Activated CD4-positive, alpha-beta T cell treated with anti-CD3 and anti-CD28 coated beads for 4 hours (primary cell): ENCODE data around the gene COG6.
A peak's percentile ranks its signal among the peaks of the same experiment; 100 is the strongest.

Experiments
- DNase-seq, 2 donors: peaks; one replicate each; pipeline ENCODE4 v3.0.0-alpha.2; 2020

Gene COG6

DNA sequence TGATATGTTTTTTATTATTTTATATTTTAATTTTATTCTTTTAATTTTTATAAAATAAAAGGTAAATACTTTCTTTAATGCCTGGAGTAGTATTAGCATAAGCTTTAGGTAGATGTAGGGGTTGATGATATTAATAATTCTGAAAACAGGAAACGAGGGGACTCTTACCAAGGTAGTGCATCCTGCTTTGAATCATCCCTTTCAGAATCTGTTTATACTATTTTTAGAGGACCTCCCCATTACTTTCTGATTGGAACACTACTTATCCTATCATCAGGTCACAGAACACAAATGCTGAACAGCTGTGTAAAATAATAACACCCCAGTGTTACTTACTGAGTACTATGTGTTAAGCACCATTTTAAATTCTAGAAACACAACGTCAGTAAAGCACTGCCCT, 27.3 kb downstream of the COG6 start:
- no peak for DNase-seq

- no peak for DNase-seq
Observed at GRCh38 chr13:39684531-39685137, 29.2 kb downstream of the COG6 start.

DNA sequence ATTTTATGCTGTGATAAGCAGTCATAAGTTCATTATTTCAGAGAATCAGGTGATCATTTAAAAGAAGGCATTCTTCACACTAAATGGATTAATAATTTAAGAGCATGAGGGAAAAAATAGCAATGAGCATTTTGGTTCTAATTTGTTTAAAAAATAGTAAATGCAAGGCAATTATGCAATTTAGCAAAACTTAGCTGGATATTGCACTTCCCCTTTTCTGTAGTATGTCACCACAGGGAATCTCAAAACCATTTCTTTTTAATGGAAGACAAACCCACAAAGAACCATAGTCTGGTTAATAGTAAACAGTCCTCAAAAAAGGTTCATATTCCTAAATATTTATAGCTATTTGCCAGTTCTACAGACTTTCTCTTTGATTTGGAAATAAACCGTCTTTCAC, 30.2 kb downstream of the COG6 start:
- no peak for DNase-seq

GRCh38 chr13:39688278-39688677, 32.8 kb downstream of the COG6 start:
- no peak for DNase-seq

GRCh38 chr13:39688699-39689405, 33.4 kb downstream of the COG6 start:
- DNase-seq, result no peak

DNA sequence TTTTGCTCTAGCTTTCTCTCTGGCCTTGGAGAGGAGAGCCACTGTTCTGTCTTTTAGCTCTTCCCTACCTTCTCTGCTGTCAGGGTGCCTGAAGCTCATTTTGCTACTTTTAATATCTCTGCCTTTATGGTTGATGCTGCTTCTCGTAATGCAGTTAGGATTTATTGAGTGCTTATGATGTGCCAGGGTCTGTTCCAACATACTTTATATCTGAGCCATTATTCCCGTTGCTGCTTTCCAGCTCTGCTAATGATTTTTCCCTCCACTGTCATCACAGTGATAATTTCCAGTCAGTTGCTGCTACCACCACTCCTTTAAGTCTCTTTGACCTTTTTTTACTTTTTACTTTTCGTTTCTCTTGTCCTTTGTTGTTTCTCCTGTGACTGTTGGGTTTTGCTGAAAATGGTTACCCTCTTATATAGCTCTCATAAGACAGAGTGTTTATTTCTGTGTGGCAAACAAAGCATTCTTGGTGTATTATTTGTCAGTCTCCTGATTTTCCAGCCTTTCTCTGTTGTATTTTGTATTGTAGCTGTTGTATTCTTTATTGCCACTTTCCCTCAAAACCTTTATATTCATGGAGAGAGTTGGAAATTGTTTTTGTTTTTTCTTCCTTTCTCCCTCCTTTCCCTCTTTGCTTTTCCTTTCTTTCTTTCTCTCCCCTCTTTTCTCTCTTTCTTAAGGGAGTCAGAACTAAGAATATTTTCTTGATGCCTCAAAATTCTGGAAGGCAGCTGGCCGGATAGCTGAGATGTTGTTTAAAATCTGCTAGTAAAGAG, 37.4 kb downstream of the COG6 start:
- no peak for DNase-seq

DNA sequence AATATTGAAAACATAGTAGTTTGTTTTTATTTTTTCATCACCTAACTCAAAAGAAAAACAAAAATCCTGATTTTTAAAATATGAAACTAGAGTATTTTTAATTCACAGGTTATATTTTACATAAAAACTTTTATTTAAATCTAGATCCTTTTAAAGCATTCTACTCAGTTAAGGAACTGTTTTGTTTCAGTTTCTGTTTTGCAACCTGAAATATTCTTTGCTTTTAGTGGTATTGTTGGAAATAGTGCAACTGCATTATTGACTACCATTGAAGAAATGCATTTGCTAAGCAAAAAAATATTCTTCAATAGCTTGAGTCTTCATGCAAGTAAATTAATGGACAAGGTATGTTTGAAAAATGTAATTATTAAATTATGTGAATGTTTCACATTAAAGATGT, 43.8 kb downstream of the COG6 start:
- no peak for DNase-seq

- DNase-seq, result no peak
Observed at GRCh38 chr13:39712626-39713025, 57.2 kb downstream of the COG6 start.

GRCh38 chr13:39729156-39729555, 73.7 kb downstream of the COG6 start:
- no peak for DNase-seq

- no peak for DNase-seq
Observed at GRCh38 chr13:39734952-39735351, 79.5 kb downstream of the COG6 start.

DNA sequence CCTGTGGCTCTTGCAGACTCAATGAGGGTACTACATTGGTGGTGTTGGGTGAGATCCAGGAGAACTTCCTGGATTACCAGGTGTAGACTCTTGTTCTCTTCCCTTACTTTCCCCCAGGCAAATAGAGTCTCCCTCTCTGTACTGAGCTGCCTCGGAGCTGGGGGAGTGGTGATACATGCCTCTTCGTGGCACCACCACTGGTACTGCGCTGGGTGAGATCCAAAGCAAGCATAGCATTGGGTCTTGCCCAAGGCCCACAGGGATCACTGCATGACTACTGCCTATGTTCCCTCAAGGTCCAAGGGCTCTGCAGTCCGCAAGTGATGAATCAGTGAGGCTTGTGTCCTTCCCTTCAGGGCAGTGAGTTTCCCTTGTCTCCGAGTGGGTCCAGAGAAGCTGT, 81.6 kb downstream of the COG6 start:
- no peak for DNase-seq

GRCh38 chr13:39740761-39741160, 85.3 kb downstream of the COG6 start:
- no peak for DNase-seq

GRCh38 chr13:39748961-39749360, 93.5 kb downstream of the COG6 start:
- DNase-seq, result no peak

DNA sequence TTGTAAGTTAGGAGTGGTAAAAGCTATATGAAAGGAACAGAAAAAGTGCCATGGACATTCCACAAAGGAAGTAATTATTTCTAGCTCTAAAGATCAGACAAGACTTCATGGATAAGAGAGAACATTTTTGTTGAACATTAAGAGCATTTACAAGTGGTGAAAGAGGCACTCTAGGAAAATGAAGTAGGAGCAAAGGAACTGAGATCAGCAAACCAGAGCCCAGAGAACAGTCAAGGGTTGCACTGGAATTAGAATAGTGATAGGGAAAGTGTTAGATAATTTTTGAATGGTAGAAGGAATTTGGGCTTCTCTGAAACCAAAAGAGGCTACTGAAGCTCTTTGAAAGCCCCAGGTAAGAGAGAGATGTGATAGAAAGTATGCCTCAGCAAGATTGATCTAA, 94.1 kb downstream of the COG6 start:
- DNase-seq, result no peak

GRCh38 chr13:39751805-39752204, 96.3 kb downstream of the COG6 start:
- DNase-seq, result no peak

GRCh38 chr13:39760521-39760920, 105.1 kb downstream of the COG6 start:
- no peak for DNase-seq

GRCh38 chr13:39765801-39766463, 110.5 kb downstream of the COG6 start:
- peak in 1 of 2 donors; percentile 16 for DNase-seq

DNA sequence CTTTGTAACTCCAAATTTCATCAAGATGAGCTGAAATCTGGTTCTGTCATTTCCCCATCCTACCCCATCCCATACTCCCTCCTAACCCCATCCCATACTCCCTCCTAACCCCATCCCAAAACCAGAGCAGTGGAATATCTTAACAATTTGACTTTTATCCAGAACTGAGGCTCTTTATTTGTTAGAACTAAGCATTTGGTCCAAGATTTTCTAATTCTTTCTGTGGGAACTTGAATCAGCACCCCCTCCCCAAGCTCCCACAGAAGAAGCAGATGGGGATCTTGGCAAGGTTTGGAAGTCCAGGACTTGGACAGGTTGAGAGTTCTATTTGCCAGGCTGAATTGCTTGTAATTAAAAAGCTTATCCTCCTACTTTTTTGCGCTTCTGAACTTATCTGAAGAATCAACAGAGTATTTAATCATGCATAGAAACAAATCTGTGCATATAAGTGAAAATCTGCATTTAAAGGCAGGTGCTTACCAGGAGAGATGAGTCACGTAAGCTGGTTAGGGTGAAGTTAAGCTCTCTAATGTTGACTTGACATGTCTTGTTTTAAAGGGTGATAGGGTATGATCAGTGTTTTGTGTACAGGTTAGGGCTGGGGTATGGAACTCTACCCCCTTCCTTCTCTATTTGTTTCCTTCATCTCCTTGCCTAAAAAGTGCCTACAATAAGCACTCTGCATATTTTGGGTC, 111.1 kb downstream of the COG6 start:
- DNase-seq, result no peak

- DNase-seq, result no peak
Observed at GRCh38 chr13:39767791-39768517, 112.5 kb downstream of the COG6 start.

DNA sequence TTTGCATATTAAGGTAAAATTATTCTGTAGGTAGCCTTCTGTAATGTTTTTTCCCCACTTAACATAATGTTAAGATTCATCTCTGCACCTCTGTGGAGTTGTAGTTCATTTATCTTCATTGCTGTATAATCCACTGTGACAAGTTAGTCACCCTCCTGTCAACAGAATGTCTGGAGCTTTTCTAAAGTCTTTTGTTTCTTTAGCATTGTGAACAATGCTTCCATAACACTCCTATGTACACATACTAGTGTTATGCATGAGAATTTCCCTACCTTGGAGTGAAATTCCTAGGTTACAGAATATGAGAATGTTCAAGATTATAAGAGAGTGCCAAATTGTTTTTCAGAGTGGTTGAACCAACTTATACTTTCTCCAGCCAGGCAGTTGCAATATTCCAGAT, 113.5 kb downstream of the COG6 start:
- no peak for DNase-seq

GRCh38 chr13:39770221-39771090, 115.0 kb downstream of the COG6 start:
- DNase-seq, result no peak
